T-helper 17 cell (primary cell): ENCODE results near the gene INPP5A. TPM values are rescaled to one million over a fixed set of nuclear protein-coding genes. Genes with fewer than 3 reads are reported as not detected.
"Not testable (repeated sequence)": the region's sequence is repeated elsewhere in the genome, so short reads cannot be mapped to it uniquely, and the experiment has no call there.

Experiments
- ATAC-seq: fragments of 150-1000 bp; cut with Tn5 transposase; 2 replicates; pipeline ENCODE4 v1.10.0; 2021; ENCODE audit warnings: mild to moderate bottlenecking, moderate library complexity
- DNase-seq, 3 donors: peaks; one replicate each; pipeline versions ENCODE4 v3.0.0 to v3.0.0-alpha.2; 2020 to 2021
- H3K9me3 ChIP-seq: one replicate; pipeline ENCODE4 v1.7.0; 2013; ENCODE audit warnings: low read length, mild to moderate bottlenecking; ENCODE audit not compliant: control insufficient read depth, poor library complexity, severe bottlenecking
- H3K27ac Mint-ChIP-seq: one replicate; pipeline ENCODE4 v1.8.0; 2022; ENCODE audit warnings: mild to moderate bottlenecking, moderate library complexity, mixed read lengths
- H3K27me3 Mint-ChIP-seq: one replicate; pipeline ENCODE4 v1.8.0; 2022; ENCODE audit warnings: mixed read lengths
- H3K36me3 Mint-ChIP-seq: one replicate; pipeline ENCODE4 v1.8.0; 2022; ENCODE audit warnings: low read depth, mixed read lengths
- H3K4me1 Mint-ChIP-seq: one replicate; pipeline ENCODE4 v1.8.0; 2022; ENCODE audit warnings: mild to moderate bottlenecking, mixed read lengths
- H3K4me3 Mint-ChIP-seq: one replicate; pipeline ENCODE4 v1.8.0; 2022; ENCODE audit warnings: mild to moderate bottlenecking, moderate library complexity, mixed read lengths
- total RNA-seq, 4 donors: library from RNA in 2 of 4; stranded (reverse) in 2 of 4; gene quantifications; one replicate each; pipeline ENCODE4 v1.2.3 and lab custom pipeline; 2022 to 2026

Gene INPP5A
- total RNA-seq, 2 donors from 2014 or later, result 17.6 to 24.7 TPM

GRCh38 chr10:132570265-132570664 is 32.7 kb downstream of the INPP5A start:
- H3K4me1 Mint-ChIP-seq, result peaks cover 11% of the 10 kb centered on the region
- ATAC-seq, result no peak
- H3K27ac Mint-ChIP-seq, result no peak overlapping the region
- H3K4me3 Mint-ChIP-seq, result no peak overlapping the region
- H3K36me3 Mint-ChIP-seq, result peaks cover 3% of the 10 kb centered on the region
- no peaks in the 10 kb centered on the region for H3K27me3 Mint-ChIP-seq
- H3K9me3 ChIP-seq, result no peaks in the 10 kb centered on the region
- DNase-seq, result no peak

- ATAC-seq, result peak; percentile 56
- H3K4me3 Mint-ChIP-seq, result peak overlapping the region; percentile 75
- no peaks in the 10 kb centered on the region for H3K36me3 Mint-ChIP-seq
- peaks cover 13% of the 10 kb centered on the region for H3K4me1 Mint-ChIP-seq
- H3K27ac Mint-ChIP-seq, result no peak overlapping the region
- no peaks in the 10 kb centered on the region for H3K27me3 Mint-ChIP-seq
- H3K9me3 ChIP-seq, result no peaks in the 10 kb centered on the region
- DNase-seq, result no peak
Measured at GRCh38 chr10:132570771-132571649, 33.4 kb downstream of the INPP5A start.

- Mint-ChIP-seq H3K4me3 (peak overlapping the region; percentile 75), H3K27me3 (no peaks in the 10 kb centered on the region), H3K27ac (no peak overlapping the region), H3K36me3 (no peaks in the 10 kb centered on the region), H3K4me1 (peaks cover 17% of the 10 kb centered on the region)
- no peaks in the 10 kb centered on the region for H3K9me3 ChIP-seq
- ATAC-seq (peak; percentile 73), DNase-seq (no peak)
Measured at GRCh38 chr10:132571650-132572544, 34.3 kb downstream of the INPP5A start.

- no peaks in the 10 kb centered on the region for H3K27me3 Mint-ChIP-seq
- no peak overlapping the region for H3K27ac Mint-ChIP-seq
- H3K4me1 Mint-ChIP-seq, result peaks cover 20% of the 10 kb centered on the region
- H3K9me3 ChIP-seq, result no peaks in the 10 kb centered on the region
- H3K4me3 Mint-ChIP-seq, result no peak overlapping the region
- no peaks in the 10 kb centered on the region for H3K36me3 Mint-ChIP-seq
- DNase-seq (no peak), ATAC-seq (no peak)
Measured at GRCh38 chr10:132572545-132572937, 35.0 kb downstream of the INPP5A start.

- H3K27ac Mint-ChIP-seq, H3K4me3 Mint-ChIP-seq, H3K9me3 ChIP-seq, H3K36me3 Mint-ChIP-seq, ATAC-seq, DNase-seq, H3K27me3 Mint-ChIP-seq: not testable (repeated sequence)
- peaks cover 20% of the 10 kb centered on the region for H3K4me1 Mint-ChIP-seq
Measured at GRCh38 chr10:132572946-132573345, 35.4 kb downstream of the INPP5A start.

GRCh38 chr10:132574288-132574687 is 36.7 kb downstream of the INPP5A start:
- no peaks in the 10 kb centered on the region for H3K36me3 Mint-ChIP-seq
- no peak overlapping the region for H3K27ac Mint-ChIP-seq
- H3K4me1 Mint-ChIP-seq, result peaks cover 30% of the 10 kb centered on the region
- no peaks in the 10 kb centered on the region for H3K27me3 Mint-ChIP-seq
- H3K9me3 ChIP-seq, result no peaks in the 10 kb centered on the region
- H3K4me3 Mint-ChIP-seq, result no peak overlapping the region
- DNase-seq (no peak), ATAC-seq (no peak)

GRCh38 chr10:132574783-132575319 is 37.3 kb downstream of the INPP5A start:
- no peaks in the 10 kb centered on the region for H3K27me3 Mint-ChIP-seq
- ATAC-seq (no peak), DNase-seq (no peak)
- H3K4me3 Mint-ChIP-seq, result no peak overlapping the region
- H3K27ac Mint-ChIP-seq, result no peak overlapping the region
- H3K36me3 Mint-ChIP-seq, result no peaks in the 10 kb centered on the region
- peaks cover 30% of the 10 kb centered on the region for H3K4me1 Mint-ChIP-seq
- H3K9me3 ChIP-seq, result no peaks in the 10 kb centered on the region

- no peaks in the 10 kb centered on the region for H3K9me3 ChIP-seq
- no peaks in the 10 kb centered on the region for H3K36me3 Mint-ChIP-seq
- ATAC-seq (peak; percentile 33), DNase-seq (no peak)
- H3K27ac Mint-ChIP-seq, result no peak overlapping the region
- peaks cover 25% of the 10 kb centered on the region for H3K4me1 Mint-ChIP-seq
- no peaks in the 10 kb centered on the region for H3K27me3 Mint-ChIP-seq
- no peak overlapping the region for H3K4me3 Mint-ChIP-seq
Measured at GRCh38 chr10:132575320-132576201, 38.0 kb downstream of the INPP5A start.

GRCh38 chr10:132576671-132577349 is 39.2 kb downstream of the INPP5A start:
- no peak for DNase-seq
- ATAC-seq, result no peak
- no peaks in the 10 kb centered on the region for H3K9me3 ChIP-seq
- H3K27me3 Mint-ChIP-seq, result no peaks in the 10 kb centered on the region
- H3K4me3 Mint-ChIP-seq, result no peak overlapping the region
- no peaks in the 10 kb centered on the region for H3K36me3 Mint-ChIP-seq
- H3K4me1 Mint-ChIP-seq, result peaks cover 28% of the 10 kb centered on the region
- H3K27ac Mint-ChIP-seq, result no peak overlapping the region

- Mint-ChIP-seq H3K27ac (no peak overlapping the region), H3K36me3 (no peaks in the 10 kb centered on the region), H3K4me1 (peaks cover 30% of the 10 kb centered on the region), H3K27me3 (no peaks in the 10 kb centered on the region), H3K4me3 (no peak overlapping the region)
- no peak for DNase-seq
- no peak for ATAC-seq
- no peaks in the 10 kb centered on the region for H3K9me3 ChIP-seq
Measured at GRCh38 chr10:132577350-132578003, 39.9 kb downstream of the INPP5A start.

GRCh38 chr10:132578287-132578951 is 40.8 kb downstream of the INPP5A start:
- H3K27me3 Mint-ChIP-seq, result no peaks in the 10 kb centered on the region
- H3K9me3 ChIP-seq, result no peaks in the 10 kb centered on the region
- DNase-seq (no peak), ATAC-seq (no peak)
- no peak overlapping the region for H3K27ac Mint-ChIP-seq
- H3K4me1 Mint-ChIP-seq, result peaks cover 38% of the 10 kb centered on the region
- H3K36me3 Mint-ChIP-seq, result no peaks in the 10 kb centered on the region
- no peak overlapping the region for H3K4me3 Mint-ChIP-seq
